Measurements from ENCODE around the gene RPL13.
A peak's percentile ranks its signal among the peaks of the same experiment; 100 is the strongest.

RPL13 gene

DNA sequence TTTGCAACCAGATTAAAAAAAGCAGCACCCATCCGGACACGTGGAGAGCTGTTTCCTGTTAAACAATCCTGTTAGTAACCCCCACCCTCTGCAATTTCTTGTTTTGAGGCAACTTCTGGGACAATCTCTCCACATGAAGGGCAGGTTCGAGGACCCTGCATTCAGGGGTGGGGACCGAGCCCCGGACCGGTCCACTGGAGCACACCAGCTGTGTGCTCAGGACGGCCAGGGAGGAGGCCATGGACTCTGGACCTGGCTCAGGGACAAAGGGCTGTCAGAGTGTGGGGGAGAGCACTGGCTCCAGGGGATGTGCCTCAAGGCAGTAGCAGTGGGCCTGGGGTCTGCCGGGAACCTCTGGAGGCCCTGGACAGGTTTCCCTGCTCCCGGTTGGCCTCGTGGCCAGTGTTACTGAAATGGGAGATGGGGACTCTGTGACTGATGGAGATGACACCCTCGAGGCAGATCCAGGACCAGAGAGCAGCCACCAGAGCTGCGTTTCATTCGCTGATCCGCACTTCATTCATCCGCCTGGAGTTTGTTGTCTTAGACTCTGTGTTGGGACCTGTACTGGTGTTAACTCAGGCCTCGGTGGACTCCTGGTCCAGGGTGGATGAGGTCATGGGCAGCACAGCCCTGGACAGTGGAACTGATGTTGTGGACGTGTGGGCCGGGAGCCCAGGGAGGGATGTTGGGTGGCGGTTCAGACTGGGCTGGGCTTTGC, 12.2 kb downstream of the RPL13 start:
- peaks cover 28% of the 10 kb centered on the region for H3K4me1 Mint-ChIP-seq
- peaks cover 65% of the 10 kb centered on the region for H3K27me3 Mint-ChIP-seq
- DNase-seq = no peak
- CTCF ChIA-PET = no interaction called here
- no peaks in the 10 kb centered on the region for H3K9me3 Mint-ChIP-seq
- H3K36me3 Mint-ChIP-seq = peaks cover under 1% of the 10 kb centered on the region
- H3K27ac Mint-ChIP-seq = peak overlapping the region; percentile 62
- no peak overlapping the region for H3K4me3 Mint-ChIP-seq

DNA sequence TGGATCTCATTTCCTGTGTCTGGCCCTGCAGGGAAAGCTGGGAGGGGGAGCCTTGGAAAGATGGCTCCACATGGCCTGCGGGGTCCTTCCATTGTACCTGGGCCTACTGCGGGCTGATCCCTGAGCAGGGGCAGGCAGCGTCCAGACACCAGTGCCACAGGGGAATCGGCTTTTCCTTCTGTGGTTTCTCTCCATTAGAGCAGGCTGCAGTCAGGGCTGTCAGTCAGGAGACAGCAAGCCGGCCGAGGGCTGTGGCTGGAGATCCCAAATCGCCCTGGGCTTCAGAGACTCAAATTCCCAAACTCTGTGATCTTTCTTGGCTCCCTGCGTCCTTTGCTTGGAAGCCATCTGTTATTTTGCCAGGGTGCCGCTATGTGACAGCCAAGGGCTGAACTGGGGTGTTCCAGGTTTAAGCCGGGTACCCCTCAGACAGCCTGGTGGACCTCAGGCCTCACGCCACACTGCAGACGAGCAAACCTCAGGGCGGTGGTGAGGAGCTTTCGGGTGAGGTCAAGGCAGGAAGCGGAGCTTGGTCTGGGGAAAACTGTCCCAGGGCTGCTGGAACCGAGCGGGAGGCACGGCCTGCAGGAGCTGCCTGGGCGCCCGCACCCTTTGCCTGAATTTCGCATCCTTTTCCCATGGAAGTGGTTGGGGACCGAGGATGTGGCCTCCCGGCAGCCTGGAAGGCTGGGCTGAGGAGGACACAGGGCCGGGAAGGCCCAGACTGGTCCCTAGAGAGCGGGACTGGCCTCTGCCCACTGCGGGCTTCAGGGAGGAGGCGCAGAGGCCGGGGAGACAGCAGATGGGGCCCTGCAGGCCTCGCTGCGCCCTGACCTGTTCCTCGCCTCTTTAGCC, 13.6 kb downstream of the RPL13 start:
- peaks cover 74% of the 10 kb centered on the region for H3K27me3 Mint-ChIP-seq
- no peak overlapping the region for H3K4me3 Mint-ChIP-seq

DNA sequence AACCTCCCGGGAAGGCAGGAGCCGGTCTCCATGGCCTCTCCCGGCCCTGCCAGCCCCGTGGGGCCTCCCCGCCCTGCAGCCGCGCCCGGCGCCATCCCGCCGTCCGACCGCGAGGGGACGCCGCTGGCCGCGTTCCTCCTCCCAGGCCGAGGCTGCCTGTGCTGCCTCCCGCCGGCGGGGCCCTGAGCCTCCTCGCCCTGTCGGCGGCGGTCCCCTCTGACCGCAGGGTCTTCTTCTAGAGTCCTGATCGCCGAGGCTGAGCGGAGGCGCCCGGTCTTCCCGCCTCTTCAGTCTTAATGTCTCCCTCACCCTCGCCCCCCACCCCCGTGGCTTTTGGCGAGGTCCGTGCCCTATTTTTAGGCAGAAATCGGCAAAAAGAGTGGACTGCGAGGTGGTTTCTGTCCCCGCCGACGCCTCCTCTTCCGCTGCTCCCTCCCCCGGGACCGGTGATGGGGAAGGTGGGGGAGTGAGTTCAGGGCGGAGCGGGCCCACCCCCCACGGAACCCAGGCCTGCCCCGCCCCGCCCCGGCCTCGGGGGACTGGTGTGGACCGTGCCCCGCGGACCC, 14.3 kb downstream of the RPL13 start:
- Mint-ChIP-seq H3K4me3 (peak overlapping the region; percentile 33), H3K9me3 (no peaks in the 10 kb centered on the region), H3K36me3 (no peaks in the 10 kb centered on the region), H3K4me1 (peaks cover 28% of the 10 kb centered on the region), H3K27me3 (peaks cover 74% of the 10 kb centered on the region), H3K27ac (no peak overlapping the region)
- DNase-seq = peak; percentile 77
- CTCF ChIA-PET = interaction anchor here (0.9 kb wide), 1 partner anchor 11 kb away, joined by 5 read pairs; no protein-coding TSS in a partner anchor

More for the DNA sequence above, 13.6 kb downstream of the RPL13 start:
- Mint-ChIP-seq H3K36me3 (no peaks in the 10 kb centered on the region), H3K9me3 (no peaks in the 10 kb centered on the region), H3K4me1 (peaks cover 28% of the 10 kb centered on the region), H3K27ac (no peak overlapping the region)
- DNase-seq = no peak
- CTCF ChIA-PET = interaction anchor here (0.9 kb wide), 1 partner anchor 10 kb away, joined by 5 read pairs; no protein-coding TSS in a partner anchor

DNA sequence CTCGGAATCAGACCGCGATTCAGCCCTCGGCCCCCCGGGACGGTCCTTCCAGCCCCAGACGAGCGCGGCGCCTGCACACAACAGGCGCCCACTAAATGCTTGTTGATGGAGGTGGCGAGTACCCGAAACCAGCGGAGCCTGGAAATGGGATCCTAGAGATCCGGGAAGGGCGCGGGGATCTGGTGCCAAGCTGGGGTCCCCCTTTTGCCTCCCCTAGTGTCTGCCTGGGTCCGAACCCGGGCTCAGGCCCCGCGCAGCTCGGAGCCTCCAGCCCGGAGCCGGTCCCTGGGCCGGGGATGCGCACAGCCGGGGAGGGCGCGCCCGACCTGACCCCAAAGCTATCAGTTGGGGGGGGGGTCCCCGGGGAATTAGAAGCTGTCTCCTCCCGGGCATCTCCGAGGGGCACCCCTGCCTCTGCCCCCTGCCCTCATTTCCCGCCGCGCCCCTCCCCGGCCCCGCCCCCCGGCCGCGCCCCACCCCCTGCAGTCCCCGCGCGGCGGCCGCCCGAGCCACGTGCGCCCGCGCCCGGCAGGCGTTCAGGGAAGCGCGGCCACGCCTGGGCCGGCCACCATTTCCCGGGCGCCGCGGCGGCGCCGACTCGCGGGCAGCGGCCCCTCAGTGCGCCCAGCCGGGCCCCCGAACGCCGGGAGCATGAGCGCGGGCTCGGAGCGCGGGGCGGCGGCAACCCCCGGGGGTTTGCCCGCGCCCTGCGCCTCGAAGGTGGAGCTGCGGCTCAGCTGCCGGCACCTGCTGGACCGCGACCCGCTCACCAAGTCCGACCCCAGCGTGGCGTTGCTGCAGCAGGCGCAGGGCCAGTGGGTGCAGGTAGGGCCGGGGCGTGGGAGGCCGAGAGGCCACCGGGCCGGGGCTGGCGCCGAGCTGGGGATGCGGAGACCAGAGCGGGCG, 15.0 kb downstream of the RPL13 start, which contains the start of gene CPNE7:
Gene CPNE7 (plus strand): TSS at position 512 of the 906 bp plus-strand sequence. CDS start 140 bp downstream, at position 652.
- Mint-ChIP-seq H3K9me3 (no peaks in the 10 kb centered on the region), H3K4me1 (peaks cover 26% of the 10 kb centered on the region), H3K27ac (no peak within 1 kb of the TSS), H3K27me3 (peaks cover 71% of the 10 kb centered on the region), H3K4me3 (peak within 1 kb of the TSS; percentile 33), H3K36me3 (no peaks in the 10 kb centered on the region)
- CTCF ChIA-PET = no interaction called here
- no peak for DNase-seq

DNA sequence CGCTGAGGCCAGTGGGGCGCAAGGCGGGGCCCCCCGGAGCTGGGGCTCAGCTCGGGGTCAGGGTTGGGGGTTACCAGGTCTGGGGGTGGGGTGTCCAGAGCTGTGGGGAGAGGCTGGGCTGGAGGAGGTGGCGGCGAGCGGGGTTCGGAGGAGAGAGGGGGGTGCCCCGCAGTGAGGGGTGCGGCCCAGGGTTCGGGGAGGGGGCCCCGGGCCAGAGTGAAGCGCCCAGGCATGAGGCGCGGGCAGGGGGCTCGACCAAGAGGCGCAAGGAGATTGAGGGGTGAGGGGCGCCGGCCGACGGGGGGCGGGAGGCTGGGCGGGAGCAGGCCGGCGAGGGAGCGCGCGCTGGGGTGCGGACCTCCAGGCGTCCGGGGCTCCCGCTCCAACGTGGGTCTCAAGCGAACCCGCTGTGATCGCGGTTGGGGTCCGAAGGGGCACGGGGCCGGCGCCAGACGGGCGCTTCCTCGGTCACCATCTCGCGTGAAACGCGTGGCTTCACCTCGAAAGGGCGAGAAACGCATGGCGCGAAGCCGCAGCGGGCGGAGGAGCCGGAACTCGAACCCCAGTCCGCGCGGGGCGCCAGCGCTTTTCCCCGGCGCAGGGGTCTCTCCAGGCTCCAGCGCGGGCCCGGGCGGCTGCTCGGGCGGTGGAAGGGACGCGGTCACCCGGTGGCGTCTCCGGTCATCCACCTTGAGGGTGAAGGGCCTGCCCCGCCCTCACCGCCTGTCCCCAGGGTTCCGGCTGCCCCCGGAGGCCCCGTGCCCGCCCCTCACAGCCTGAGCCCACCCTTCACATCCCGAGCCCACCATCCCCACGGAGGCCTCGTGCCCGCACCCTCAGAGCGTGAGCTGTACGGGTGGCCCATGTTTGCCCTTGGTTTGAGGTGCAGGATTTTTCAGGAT, 15.9 kb downstream of the RPL13 start:
- H3K27me3 Mint-ChIP-seq = peaks cover 66% of the 10 kb centered on the region
- no peak overlapping the region for H3K4me3 Mint-ChIP-seq
- CTCF ChIA-PET = no interaction called here
- DNase-seq = no peak
- H3K27ac Mint-ChIP-seq = no peak overlapping the region
- H3K4me1 Mint-ChIP-seq = peaks cover 24% of the 10 kb centered on the region
- no peaks in the 10 kb centered on the region for H3K36me3 Mint-ChIP-seq
- H3K9me3 Mint-ChIP-seq = no peaks in the 10 kb centered on the region

DNA sequence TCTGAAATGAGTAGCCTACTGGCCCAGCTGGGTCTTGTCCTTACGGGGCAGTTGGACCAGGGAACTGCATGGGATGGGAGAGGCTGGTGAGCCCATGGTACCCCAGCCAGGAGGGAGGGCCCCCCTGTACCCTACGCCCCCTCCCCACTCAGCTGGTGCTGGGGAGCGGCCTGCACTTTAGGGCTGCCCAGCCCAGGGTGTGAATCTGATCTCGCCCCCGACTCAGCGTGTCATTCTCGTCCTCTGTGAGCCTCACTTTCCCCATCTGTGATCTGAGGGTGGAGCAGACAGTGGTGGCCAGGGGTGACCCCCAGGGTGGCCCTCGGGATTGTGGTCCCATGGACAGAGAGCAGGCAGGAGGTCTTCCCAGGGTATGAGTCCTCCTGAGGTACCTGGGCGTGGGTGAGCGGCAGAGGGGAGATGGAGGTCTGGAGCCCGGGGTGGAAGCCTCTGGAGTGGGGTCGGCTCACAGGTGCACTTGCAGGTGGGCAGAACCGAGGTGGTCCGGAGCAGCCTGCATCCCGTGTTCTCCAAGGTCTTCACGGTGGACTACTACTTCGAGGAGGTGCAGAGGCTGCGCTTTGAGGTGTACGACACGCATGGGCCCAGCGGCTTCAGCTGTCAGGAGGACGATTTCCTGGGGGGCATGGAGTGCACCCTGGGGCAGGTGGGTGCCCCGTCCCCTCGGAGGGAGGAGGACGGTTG, 16.7 kb downstream of the RPL13 start:
- Mint-ChIP-seq H3K27me3 (peaks cover 58% of the 10 kb centered on the region), H3K4me1 (peaks cover 16% of the 10 kb centered on the region), H3K36me3 (no peaks in the 10 kb centered on the region), H3K27ac (no peak overlapping the region), H3K4me3 (no peak overlapping the region), H3K9me3 (peaks cover 2% of the 10 kb centered on the region)
- DNase-seq = no peak
- CTCF ChIA-PET = no interaction called here

DNA sequence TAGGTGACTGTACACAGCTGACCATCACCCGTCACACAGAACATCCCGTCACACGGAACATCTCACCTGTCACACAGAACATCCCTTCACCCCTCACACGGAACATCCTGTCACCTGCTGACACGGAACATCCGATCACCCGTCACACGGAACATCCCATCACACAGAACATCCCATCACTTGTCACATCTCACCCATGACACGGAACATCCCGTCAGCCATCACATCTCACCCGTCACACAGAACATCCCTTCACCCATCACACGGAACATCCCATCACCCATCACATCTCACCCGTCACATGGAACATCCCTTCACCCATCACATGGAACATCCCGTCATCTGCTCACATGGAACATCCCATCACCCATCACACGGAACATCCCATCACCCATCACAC, 18.9 kb downstream of the RPL13 start:
- H3K4me1 Mint-ChIP-seq = no peaks in the 10 kb centered on the region
- CTCF ChIA-PET = no interaction called here
- DNase-seq = no peak
- H3K27ac Mint-ChIP-seq = no peak overlapping the region
- H3K4me3 Mint-ChIP-seq = no peak overlapping the region
- no peaks in the 10 kb centered on the region for H3K36me3 Mint-ChIP-seq
- peaks cover 37% of the 10 kb centered on the region for H3K27me3 Mint-ChIP-seq
- peaks cover 2% of the 10 kb centered on the region for H3K9me3 Mint-ChIP-seq

DNA sequence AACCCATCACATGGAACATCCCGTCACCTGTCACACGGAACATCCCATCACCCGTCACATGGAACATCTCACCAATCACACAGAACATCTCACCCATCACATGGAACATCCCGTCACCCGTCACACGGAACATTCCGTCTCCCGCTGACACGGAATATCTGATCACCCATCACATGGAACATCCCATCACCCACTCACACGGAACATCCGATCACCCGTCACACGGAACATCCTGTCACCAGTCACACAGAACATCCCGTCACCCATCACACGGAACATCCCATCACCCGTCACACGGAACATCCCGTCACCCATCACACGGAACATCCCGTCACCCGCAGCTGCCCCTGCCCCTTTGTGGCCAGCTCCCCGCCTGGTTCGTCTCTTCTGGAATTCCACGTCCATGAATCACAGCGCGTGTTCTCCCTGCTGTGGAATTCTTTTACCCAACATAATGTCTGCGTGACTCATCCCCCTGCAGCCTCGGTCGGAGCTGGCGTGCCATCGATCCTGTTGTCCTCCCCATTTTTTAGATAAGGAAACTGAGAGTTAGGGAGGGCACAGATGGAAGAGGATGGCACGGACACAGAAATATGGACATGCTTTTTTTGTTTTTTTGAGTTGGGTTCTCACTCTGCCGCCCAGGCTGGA, 20.7 kb downstream of the RPL13 start:
- H3K4me3 Mint-ChIP-seq = no peak overlapping the region
- H3K36me3 Mint-ChIP-seq = no peaks in the 10 kb centered on the region
- H3K27ac Mint-ChIP-seq = no peak overlapping the region
- peaks cover 29% of the 10 kb centered on the region for H3K27me3 Mint-ChIP-seq
- no peak for DNase-seq
- peaks cover 2% of the 10 kb centered on the region for H3K9me3 Mint-ChIP-seq
- no peaks in the 10 kb centered on the region for H3K4me1 Mint-ChIP-seq
- CTCF ChIA-PET = no interaction called here

DNA sequence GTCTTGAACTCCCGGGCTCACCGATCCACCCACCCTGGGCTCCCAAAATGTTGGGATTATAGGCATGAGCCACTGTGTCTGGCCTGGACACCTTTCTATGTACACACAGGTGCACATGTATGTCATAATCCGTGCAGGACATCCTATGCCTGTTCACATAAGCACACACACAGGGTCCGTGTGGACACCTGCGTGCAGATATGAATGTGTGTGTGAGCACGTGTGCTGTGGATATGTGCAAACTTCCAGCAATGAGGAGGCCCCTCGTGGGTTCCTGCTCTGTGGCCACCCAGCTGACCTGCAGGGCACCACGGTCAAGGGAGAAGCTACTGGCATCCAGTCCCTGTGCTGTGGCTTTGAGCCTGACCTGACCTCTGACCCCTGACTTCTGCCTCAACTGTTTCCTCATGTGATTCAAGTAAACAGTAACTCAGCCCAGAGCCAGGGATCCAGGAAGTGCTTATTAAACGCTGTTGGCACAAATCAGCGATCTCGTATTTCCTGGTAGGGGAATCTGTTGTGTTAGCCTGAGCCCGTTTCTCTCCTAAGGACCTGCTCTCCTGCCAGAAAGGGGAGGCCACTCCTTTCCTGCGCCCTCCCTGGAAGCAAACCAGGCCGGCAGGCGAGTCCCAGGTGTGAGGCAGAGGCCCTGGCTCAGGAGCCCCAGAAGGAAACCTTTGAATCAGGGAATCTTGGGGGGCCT, 21.5 kb downstream of the RPL13 start:
- Mint-ChIP-seq H3K9me3 (peaks cover 2% of the 10 kb centered on the region), H3K4me1 (no peaks in the 10 kb centered on the region), H3K27me3 (peaks cover 20% of the 10 kb centered on the region), H3K36me3 (no peaks in the 10 kb centered on the region), H3K27ac (no peak overlapping the region), H3K4me3 (no peak overlapping the region)
- CTCF ChIA-PET = no interaction called here
- DNase-seq = no peak

DNA sequence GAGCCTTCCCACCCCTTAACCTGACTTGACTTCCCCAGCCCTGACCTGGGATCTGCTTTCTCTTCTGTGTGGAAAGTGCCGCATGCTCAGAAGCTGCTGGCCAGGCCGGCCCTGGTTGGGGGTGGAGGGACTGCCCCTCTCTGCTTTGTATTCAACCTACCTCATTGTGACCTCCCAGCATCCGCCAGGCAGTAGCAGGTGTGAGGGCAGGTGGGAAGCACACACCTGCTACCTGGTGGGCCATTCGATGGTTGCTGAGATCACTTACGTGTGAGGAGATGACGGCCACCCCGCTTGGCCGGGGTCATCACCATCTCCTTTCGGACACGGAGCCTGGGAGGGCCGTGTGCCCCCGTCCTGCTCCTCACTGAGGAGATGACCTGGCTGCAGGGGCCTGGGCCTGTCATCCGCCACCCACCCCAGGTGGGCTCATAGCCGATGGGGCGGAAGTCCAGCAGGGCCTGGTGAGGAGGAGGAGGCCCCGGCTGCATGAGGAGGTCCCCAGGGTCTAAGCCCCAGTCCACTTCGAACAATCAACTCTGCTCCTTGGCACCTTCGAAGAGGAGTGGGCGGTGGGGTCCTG, 22.2 kb downstream of the RPL13 start:
- no peak for DNase-seq
- H3K9me3 Mint-ChIP-seq = peaks cover 4% of the 10 kb centered on the region
- no peak overlapping the region for H3K27ac Mint-ChIP-seq
- no peaks in the 10 kb centered on the region for H3K36me3 Mint-ChIP-seq
- H3K4me1 Mint-ChIP-seq = no peaks in the 10 kb centered on the region
- no peak overlapping the region for H3K4me3 Mint-ChIP-seq
- H3K27me3 Mint-ChIP-seq = peaks cover 13% of the 10 kb centered on the region
- CTCF ChIA-PET = no interaction called here

DNA sequence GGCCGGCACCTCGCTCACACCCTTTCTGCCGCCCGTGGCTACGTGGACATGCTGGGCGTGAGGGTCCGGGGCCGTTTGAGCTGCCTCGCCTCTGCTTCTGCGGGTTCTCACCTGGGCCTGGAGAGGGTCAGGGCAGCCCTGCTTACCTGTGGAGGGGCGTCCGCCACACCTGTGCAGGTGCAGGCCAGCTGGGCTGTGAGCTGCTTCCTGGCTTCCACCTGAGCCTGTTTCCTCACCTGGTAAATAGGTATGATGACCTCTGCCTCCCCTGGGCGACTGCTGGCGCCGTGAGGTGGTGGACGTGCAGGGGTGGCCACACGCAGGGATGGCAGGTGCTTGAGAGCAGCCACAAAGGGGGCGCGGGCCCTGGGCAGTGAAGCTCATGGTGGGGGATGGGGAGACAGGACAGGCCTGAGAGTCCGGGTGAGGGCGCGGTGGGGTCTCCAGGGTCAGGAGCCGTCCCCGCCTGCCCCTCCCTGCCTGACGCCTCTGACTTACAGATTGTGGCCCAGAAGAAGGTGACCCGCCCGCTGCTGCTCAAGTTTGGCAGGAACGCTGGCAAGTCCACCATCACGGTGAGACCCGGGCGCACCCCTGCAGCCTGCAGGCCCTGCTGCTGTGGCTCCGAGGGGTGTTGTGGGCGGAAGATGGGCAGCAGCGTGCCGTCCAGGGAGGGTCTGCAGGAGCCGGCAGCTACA, 22.9 kb downstream of the RPL13 start:
- CTCF ChIA-PET = no interaction called here
- Mint-ChIP-seq H3K4me3 (no peak overlapping the region), H3K9me3 (peaks cover 4% of the 10 kb centered on the region), H3K4me1 (no peaks in the 10 kb centered on the region), H3K27me3 (peaks cover 7% of the 10 kb centered on the region), H3K27ac (no peak overlapping the region), H3K36me3 (no peaks in the 10 kb centered on the region)
- no peak for DNase-seq

All from activated naive CD4-positive, alpha-beta T cell treated with anti-CD3 and anti-CD28 coated beads, Interleukin-2, amount 10 ng/mL, durations not matched to agents 7 days and 5 days (primary cell).